CD4-positive, alpha-beta T cell (primary cell): ENCODE measurements around the gene ICAM1. TPM values are rescaled to one million over a fixed set of nuclear protein-coding genes. Genes with fewer than 3 reads are reported as not detected.

Experiments
- ATAC-seq: fragments of 200-7000 bp; cut with Tn5 transposase; one replicate; pipeline ENCODE4 v1.10.0; 2022; ENCODE audit warnings: mild to moderate bottlenecking; ENCODE audit not compliant: poor library complexity
- CTCF ChIA-PET: fragments of 350-600 bp; sonication (Branson Sonifier 250); formaldehyde crosslinking; loops from one replicate; lab custom pipeline; 2021; ENCODE audit warnings: antibody characterized with exemption, inconsistent platforms; lab: Charles Lee
- POLR2A ChIA-PET: fragments of 350-600 bp; sonication (Branson Sonifier 250); formaldehyde crosslinking; loops from one replicate; lab custom pipeline; 2021; ENCODE audit warnings: antibody characterized with exemption, inconsistent platforms; lab: Charles Lee
- DNase-seq, 14 experiments: peaks; one replicate each; pipeline ENCODE4 v3.0.0-alpha.2; 2013 to 2020; ENCODE audit warnings: mixed read lengths in 2 of 14
- H3K27ac ChIP-seq, 2 donors: one replicate each; pipeline versions ENCODE4 v1.5.1 to v1.7.0; 2013; ENCODE audit warnings: low read length in 2 of 2, low read depth in 1 of 2, mild to moderate bottlenecking in 1 of 2
- H3K27me3 ChIP-seq, 2 experiments: 1 replicate in 1 of 2; 2 replicates in 1 of 2; pipeline versions ENCODE4 v1.6.1 to v1.7.0; 2013; ENCODE audit warnings: low read length in 2 of 2, control low read depth in 1 of 2, mild to moderate bottlenecking in 1 of 2, moderate library complexity in 1 of 2; ENCODE audit not compliant: insufficient read depth in 2 of 2, control insufficient read depth in 1 of 2
- H3K36me3 ChIP-seq: one replicate; pipeline ENCODE4 v1.6.1; 2013; ENCODE audit warnings: low read length, control low read depth; ENCODE audit not compliant: insufficient read depth
- H3K4me1 ChIP-seq: one replicate; pipeline ENCODE4 v1.6.1; 2013; ENCODE audit warnings: low read length, control low read depth; ENCODE audit not compliant: insufficient read depth
- H3K4me3 ChIP-seq: one replicate; pipeline ENCODE4 v1.5.1; 2013; ENCODE audit warnings: mild to moderate bottlenecking, low read length, moderate library complexity
- H3K9me3 ChIP-seq, 2 experiments: 1 replicate in 1 of 2; 2 replicates in 1 of 2; pipeline versions ENCODE4 v1.6.1 to v1.7.0; 2013; ENCODE audit warnings: low read length in 2 of 2, mild to moderate bottlenecking in 2 of 2, control low read depth in 1 of 2, moderate library complexity in 1 of 2; ENCODE audit not compliant: control insufficient read depth in 1 of 2, insufficient read depth in 1 of 2
- H3K27ac Mint-ChIP-seq: one replicate; pipeline ENCODE4 v1.8.0; 2020; ENCODE audit warnings: mixed read lengths
- H3K27me3 Mint-ChIP-seq: one replicate; pipeline ENCODE4 v1.8.0; 2021; ENCODE audit warnings: mixed read lengths
- H3K36me3 Mint-ChIP-seq: one replicate; pipeline ENCODE4 v1.8.0; 2021; ENCODE audit warnings: low read depth, mixed read lengths
- H3K4me1 Mint-ChIP-seq: one replicate; pipeline ENCODE4 v1.8.0; 2021; ENCODE audit warnings: low read depth, mixed read lengths
- H3K4me3 Mint-ChIP-seq: one replicate; pipeline ENCODE4 v1.8.0; 2020; ENCODE audit warnings: mild to moderate bottlenecking, mixed read lengths
- H3K9me3 Mint-ChIP-seq: one replicate; pipeline ENCODE4 v1.8.0; 2020; ENCODE audit warnings: mixed read lengths
- intact Hi-C, 2 experiments: fragments of 100-400 bp; cut with DNase I in 1 of 2; cut with micrococcal nuclease in 1 of 2; formaldehyde crosslinking; loops; one replicate each; pipeline versions ENCODE4 v1.15.1 to v1.9.0; 2023 to 2025; cut with DNase I, micrococcal nuclease
- total RNA-seq, 174 experiments: library from RNA in 2 of 174; stranded (reverse) in 2 of 174; gene quantifications; one replicate each; pipeline ENCODE4 v1.2.3 and lab custom pipeline; 2021 to 2026
- TF ChIP-seq, protein P1 (sequence below): fragments of 200-600 bp; IDR thresholded peaks from one replicate; pipeline ENCODE4 v1.8.0; 2022; ENCODE audit warnings: antibody characterized with exemption, mild to moderate bottlenecking

ICAM1 gene
- total RNA-seq, 2 experiments from 2014 or later: 7.0 to 7.4 TPM

DNA sequence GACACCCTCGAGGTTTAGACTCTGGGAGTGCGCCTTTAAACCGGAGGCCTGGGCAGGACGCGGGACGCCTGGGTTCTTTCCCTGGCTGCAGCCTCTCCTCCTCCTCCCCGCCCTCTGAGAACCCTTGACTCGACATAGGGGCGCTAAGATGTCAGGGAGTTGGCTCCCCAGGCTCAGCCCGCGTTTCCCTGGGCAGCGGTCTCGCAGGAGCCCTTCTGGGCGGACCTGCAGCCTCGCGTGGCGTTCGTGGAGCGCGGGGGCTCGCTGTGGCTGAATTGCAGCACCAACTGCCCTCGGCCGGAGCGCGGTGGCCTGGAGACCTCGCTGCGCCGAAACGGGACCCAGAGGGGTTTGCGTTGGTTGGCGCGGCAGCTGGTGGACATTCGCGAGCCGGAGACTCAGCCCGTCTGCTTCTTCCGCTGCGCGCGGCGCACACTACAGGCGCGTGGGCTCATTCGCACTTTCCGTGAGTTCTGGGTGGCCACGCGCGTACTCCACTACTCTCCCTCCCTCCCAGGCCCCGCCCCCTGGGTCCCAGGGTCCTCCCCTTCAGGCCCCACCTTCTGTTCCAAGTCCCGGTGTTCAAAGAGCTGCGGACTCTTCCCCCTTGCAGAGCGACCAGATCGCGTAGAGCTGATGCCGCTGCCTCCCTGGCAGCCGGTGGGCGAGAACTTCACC lies 20.1 kb downstream of the ICAM1 start:
- ChIA-PET POLR2A (interaction anchor here (1.3 to 5.0 kb wide), 4 partner anchors 20 to 98 kb away, joined by 3 to 39 read pairs (median 6); partner anchors contain the start of genes ICAM1 and RAVER1), CTCF (interaction anchor here (0.5 to 2.4 kb wide), 6 partner anchors 12 to 71 kb away, joined by 3 to 9 read pairs (median 3); partner anchors contain the start of gene ICAM1)
- H3K27me3 ChIP-seq: peaks cover 86 to 87% of the 10 kb centered on the region in 2 experiments
- TF ChIP-seq, protein P1, sequence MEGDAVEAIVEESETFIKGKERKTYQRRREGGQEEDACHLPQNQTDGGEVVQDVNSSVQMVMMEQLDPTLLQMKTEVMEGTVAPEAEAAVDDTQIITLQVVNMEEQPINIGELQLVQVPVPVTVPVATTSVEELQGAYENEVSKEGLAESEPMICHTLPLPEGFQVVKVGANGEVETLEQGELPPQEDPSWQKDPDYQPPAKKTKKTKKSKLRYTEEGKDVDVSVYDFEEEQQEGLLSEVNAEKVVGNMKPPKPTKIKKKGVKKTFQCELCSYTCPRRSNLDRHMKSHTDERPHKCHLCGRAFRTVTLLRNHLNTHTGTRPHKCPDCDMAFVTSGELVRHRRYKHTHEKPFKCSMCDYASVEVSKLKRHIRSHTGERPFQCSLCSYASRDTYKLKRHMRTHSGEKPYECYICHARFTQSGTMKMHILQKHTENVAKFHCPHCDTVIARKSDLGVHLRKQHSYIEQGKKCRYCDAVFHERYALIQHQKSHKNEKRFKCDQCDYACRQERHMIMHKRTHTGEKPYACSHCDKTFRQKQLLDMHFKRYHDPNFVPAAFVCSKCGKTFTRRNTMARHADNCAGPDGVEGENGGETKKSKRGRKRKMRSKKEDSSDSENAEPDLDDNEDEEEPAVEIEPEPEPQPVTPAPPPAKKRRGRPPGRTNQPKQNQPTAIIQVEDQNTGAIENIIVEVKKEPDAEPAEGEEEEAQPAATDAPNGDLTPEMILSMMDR: no peak
- peaks cover 100% of the 10 kb centered on the region for H3K4me1 ChIP-seq
- intact Hi-C loops: no loop called here
- ATAC-seq (peak; percentile 10), DNase-seq (peak in 9 of 14 experiments; percentile 34 to 76 (median 47))
- H3K27me3 Mint-ChIP-seq: peaks cover 89% of the 10 kb centered on the region
- H3K4me3 ChIP-seq: peak overlapping the region; percentile 48
- H3K36me3 Mint-ChIP-seq: peaks cover 7% of the 10 kb centered on the region
- H3K9me3 ChIP-seq: peaks cover 0 to 71% of the 10 kb centered on the region in 2 experiments
- H3K27ac Mint-ChIP-seq: no peak overlapping the region
- H3K4me3 Mint-ChIP-seq: peak overlapping the region; percentile 81
- H3K9me3 Mint-ChIP-seq: no peaks in the 10 kb centered on the region
- H3K36me3 ChIP-seq: peaks cover 2% of the 10 kb centered on the region
- no peak overlapping the region for H3K27ac ChIP-seq
- H3K4me1 Mint-ChIP-seq: peaks cover 74% of the 10 kb centered on the region

DNA sequence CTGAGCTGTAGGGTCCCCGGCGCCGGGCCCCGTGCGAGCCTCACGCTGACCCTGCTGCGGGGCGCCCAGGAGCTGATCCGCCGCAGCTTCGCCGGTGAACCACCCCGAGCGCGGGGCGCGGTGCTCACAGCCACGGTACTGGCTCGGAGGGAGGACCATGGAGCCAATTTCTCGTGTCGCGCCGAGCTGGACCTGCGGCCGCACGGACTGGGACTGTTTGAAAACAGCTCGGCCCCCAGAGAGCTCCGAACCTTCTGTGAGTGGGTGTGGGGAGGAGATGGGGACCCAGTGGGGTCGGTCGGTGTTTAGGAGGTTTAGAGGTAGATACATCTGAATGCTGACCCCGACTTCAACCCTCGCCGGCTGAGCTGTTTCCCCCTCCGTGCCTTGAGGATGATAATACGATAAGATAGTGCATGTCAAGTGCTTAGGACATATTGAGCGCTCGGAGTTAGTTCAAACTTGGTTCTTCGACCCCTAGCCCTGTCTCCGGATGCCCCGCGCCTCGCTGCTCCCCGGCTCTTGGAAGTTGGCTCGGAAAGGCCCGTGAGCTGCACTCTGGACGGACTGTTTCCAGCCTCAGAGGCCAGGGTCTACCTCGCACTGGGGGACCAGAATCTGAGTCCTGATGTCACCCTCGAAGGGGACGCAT lies 20.8 kb downstream of the ICAM1 start:
- H3K27me3 Mint-ChIP-seq: peaks cover 91% of the 10 kb centered on the region
- intact Hi-C loops: no loop called here
- ChIA-PET POLR2A (interaction anchor here (1.3 to 5.0 kb wide), 4 partner anchors 21 to 97 kb away, joined by 3 to 39 read pairs (median 6); partner anchors contain the start of genes ICAM1 and RAVER1), CTCF (interaction anchor here (0.5 to 2.4 kb wide), 5 partner anchors 13 to 72 kb away, joined by 3 to 9 read pairs (median 3); partner anchors contain the start of gene ICAM1)
- H3K36me3 ChIP-seq: no peaks in the 10 kb centered on the region
- TF ChIP-seq, protein P1: no peak
- peaks cover 68% of the 10 kb centered on the region for H3K4me1 Mint-ChIP-seq
- ATAC-seq (no peak), DNase-seq (peak in 1 of 14 experiments; percentile 47)
- H3K27ac ChIP-seq: no peak overlapping the region
- H3K9me3 Mint-ChIP-seq: no peaks in the 10 kb centered on the region
- H3K27me3 ChIP-seq: peaks cover 87 to 88% of the 10 kb centered on the region in 2 experiments
- peak overlapping the region; percentile 82 for H3K4me3 Mint-ChIP-seq
- H3K36me3 Mint-ChIP-seq: peaks cover under 1% of the 10 kb centered on the region
- H3K4me1 ChIP-seq: peaks cover 95% of the 10 kb centered on the region
- peak overlapping the region; percentile 48 for H3K4me3 ChIP-seq
- H3K27ac Mint-ChIP-seq: peak overlapping the region; percentile 40
- peaks cover 0 to 71% of the 10 kb centered on the region in 2 experiments for H3K9me3 ChIP-seq

DNA sequence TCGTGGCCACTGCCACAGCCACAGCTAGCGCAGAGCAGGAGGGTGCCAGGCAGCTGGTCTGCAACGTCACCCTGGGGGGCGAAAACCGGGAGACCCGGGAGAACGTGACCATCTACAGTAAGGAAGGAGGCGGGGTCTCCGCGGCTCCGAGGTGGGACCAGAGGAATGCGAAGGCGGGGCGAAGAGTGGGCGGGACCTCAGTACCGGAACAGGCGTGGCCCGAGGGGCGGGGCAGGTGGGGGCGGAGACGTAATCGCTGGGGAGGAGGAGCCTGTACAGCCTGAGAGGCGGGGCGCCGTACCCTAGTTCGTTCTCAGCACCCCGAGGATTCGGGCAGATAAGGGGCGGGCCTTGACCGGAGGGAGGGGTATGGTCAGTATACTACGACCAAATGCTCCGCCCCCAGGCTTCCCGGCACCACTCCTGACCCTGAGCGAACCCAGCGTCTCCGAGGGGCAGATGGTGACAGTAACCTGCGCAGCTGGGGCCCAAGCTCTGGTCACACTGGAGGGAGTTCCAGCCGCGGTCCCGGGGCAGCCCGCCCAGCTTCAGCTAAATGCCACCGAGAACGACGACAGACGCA lies 21.4 kb downstream of the ICAM1 start:
- H3K4me3 Mint-ChIP-seq: peak overlapping the region; percentile 82
- peaks cover 88% of the 10 kb centered on the region for H3K4me1 ChIP-seq
- no peaks in the 10 kb centered on the region for H3K36me3 Mint-ChIP-seq
- TF ChIP-seq, protein P1: no peak
- H3K27ac Mint-ChIP-seq: peak overlapping the region; percentile 40
- peaks cover 0 to 66% of the 10 kb centered on the region in 2 experiments for H3K9me3 ChIP-seq
- intact Hi-C loops: no loop called here
- peak overlapping the region; percentile 48 for H3K4me3 ChIP-seq
- POLR2A ChIA-PET: interaction anchor here (1.3 to 5.0 kb wide), 4 partner anchors 22 to 97 kb away, joined by 3 to 39 read pairs (median 6); partner anchors contain the start of genes ICAM1 and RAVER1
- H3K4me1 Mint-ChIP-seq: peaks cover 62% of the 10 kb centered on the region
- no peaks in the 10 kb centered on the region for H3K36me3 ChIP-seq
- ATAC-seq (peak; percentile 45), DNase-seq (peak in 12 of 14 experiments; percentile 38 to 79 (median 58))
- H3K27me3 ChIP-seq: peaks cover 82 to 85% of the 10 kb centered on the region in 2 experiments
- H3K9me3 Mint-ChIP-seq: no peaks in the 10 kb centered on the region
- peaks cover 88% of the 10 kb centered on the region for H3K27me3 Mint-ChIP-seq
- CTCF ChIA-PET: interaction anchor here (0.8 to 2.4 kb wide), 4 partner anchors 22 to 99 kb away, joined by 3 to 9 read pairs (median 4); partner anchors contain the start of gene ICAM1
- no peak overlapping the region for H3K27ac ChIP-seq
